ENCODE data around the gene UAP1L1.
A peak's percentile ranks its signal among the peaks of the same experiment; 100 is the strongest.

Gene UAP1L1

DNA sequence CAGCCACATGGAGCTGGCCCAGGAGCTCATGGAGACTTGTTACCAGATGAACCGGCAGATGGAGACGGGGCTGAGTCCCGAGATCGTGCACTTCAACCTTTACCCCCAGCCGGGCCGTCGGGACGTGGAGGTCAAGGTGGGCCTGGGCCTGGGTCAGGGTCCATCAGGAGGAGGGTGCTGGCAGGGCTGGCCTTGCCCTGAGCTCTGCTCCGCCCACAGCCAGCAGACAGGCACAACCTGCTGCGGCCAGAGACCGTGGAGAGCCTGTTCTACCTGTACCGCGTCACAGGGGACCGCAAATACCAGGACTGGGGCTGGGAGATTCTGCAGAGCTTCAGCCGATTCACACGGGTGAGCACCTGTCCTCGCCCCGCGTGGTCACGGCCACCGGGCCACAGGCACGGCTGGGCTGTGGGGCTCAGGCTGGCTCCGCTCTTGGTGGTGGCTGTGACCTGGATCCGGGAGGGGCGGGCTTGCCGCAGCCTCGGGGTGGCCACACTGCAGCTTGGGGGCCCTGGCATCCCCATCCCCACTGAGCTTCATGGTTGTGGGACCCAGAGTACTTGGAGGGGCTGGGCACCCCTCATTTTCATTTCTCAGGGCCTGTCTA lies 30.1 kb downstream of the UAP1L1 start:
- TF ChIP-seq POLR2A (IDR thresholded peaks at IDR 0.05; ENCODE audit: low read depth, low read length), result no peak
- TF ChIP-seq POLR2AphosphoS5 (IDR thresholded peaks at IDR 0.05; ENCODE audit: low read depth, low read length), result no peak
- no peak for TF ChIP-seq POU2F2 (IDR thresholded peaks at IDR 0.05; ENCODE audit: low read depth, low read length)
- TF ChIP-seq PAX5 (IDR thresholded peaks at IDR 0.05; ENCODE audit: insufficient read depth, low read length, severe bottlenecking), result no peak
- no peak for TF ChIP-seq SPI1 (IDR thresholded peaks at IDR 0.05; ENCODE audit: low read depth, low read length)
- no peak for TF ChIP-seq TAF1 (IDR thresholded peaks at IDR 0.05; ENCODE audit: low read depth, low read length)
- DNase-seq (ENCODE audit: insufficient read length, low spot score) (no peak), FAIRE-seq (no peak)

DNA sequence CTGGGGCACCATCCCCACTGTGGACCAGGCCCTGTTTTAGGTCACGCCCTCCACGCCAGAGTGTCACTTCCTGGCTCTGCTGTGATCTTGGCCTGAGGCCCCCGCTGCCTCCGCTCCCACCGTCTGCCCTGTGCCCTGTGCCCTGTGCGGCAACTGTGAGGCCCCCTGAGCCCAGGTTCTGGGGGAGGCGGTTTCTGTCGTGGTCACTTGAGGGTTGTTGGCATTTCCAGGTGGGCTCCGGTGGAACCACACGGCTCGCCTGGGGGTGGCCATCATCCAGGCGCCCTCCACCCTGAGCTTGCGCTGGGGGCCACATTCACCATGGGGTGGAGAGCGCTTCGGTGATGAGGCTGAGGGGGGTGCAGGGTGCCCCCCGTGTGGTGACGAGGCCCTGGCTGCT lies 30.7 kb downstream of the UAP1L1 start:
- FAIRE-seq, result no peak

DNA sequence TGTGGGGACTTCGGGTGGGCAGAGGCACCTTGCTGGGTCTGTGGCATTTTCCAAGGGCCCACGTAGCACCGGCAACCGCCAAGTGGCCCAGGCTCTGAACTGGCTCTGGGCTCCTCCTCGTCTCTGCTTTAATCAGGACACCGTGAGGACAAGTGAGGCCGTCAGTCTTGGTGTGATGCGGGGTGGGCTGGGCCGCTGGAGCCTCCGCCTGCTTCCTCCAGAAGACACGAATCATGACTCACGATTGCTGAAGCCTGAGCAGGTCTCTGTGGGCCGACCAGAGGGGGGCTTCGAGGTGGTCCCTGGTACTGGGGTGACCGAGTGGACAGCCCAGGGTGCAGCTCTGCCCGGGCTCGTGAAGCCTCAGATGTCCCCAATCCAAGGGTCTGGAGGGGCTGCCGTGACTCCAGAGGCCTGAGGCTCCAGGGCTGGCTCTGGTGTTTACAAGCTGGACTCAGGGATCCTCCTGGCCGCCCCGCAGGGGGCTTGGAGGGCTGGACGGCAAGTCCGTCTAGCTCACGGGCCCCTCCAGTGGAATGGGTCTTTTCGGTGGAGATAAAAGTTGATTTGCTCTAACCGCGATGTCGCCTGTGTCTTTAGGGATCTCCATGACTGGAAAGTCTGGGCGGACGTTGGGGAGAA lies 31.4 kb downstream of the UAP1L1 start:
- FAIRE-seq (no peak), DNase-seq (ENCODE audit: insufficient read length, low spot score) (no peak)
- TF ChIP-seq SPI1 (IDR thresholded peaks at IDR 0.05; ENCODE audit: low read depth, low read length) (no peak), POLR2A (IDR thresholded peaks at IDR 0.05; ENCODE audit: low read depth, low read length) (no peak)

More for the DNA sequence above, 30.7 kb downstream of the UAP1L1 start:
- TF ChIP-seq POLR2A (IDR thresholded peaks at IDR 0.05; ENCODE audit: low read depth, low read length) (no peak), POLR2AphosphoS5 (IDR thresholded peaks at IDR 0.05; ENCODE audit: low read depth, low read length) (no peak), TAF1 (IDR thresholded peaks at IDR 0.05; ENCODE audit: low read depth, low read length) (no peak), SPI1 (IDR thresholded peaks at IDR 0.05; ENCODE audit: low read depth, low read length) (no peak), POU2F2 (IDR thresholded peaks at IDR 0.05; ENCODE audit: low read depth, low read length) (no peak), PAX5 (IDR thresholded peaks at IDR 0.05; ENCODE audit: insufficient read depth, low read length, severe bottlenecking) (no peak)
- DNase-seq (ENCODE audit: insufficient read length, low spot score), result no peak

DNA sequence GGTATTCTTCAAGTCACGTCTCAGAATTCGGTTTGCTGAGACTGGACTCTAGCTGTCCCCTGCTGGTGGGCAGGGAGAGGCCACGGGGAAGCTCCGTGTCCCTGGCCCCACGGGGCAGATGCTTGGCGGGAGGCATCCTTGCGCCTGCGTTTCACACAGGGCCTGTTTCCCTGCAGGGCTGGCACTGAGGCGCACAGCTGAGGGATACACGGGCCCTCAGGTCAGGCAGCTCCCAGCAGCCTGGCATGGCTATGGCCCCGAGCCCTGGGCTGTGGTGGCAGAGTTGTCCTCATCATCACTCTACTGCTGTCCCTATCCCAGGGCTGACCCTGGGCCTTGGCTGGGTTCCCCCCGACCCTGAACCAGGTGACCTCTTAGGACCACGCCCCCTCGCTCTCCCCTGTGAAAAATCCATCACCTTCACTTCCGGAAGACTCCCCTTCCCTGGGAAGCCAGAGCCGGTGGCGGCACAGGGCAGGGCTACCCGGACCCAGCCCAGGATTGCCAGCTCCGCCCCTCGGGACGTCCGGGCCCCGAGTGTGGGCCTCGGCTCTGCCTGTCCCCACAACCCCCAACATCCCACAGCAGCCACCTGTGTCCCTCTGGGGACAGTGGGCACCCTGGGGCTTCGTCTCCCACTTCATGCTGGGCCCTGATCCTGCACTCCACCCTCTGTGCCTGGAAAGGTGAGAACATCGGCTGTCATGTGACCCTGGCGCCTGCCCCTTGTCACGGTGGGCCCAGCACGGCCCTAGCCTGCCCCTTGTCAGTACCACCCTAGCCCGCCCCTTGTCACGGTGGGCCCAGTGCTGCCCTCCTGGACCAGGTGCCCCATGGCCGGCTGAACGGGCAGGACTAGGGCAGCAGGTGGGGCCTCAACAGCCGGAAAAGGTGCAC lies 32.2 kb downstream of the UAP1L1 start:
- FAIRE-seq (no peak), DNase-seq (ENCODE audit: insufficient read length, low spot score) (no peak)
- TF ChIP-seq POLR2AphosphoS5 (IDR thresholded peaks at IDR 0.05; ENCODE audit: low read depth, low read length) (no peak), POLR2A (IDR thresholded peaks at IDR 0.05; ENCODE audit: low read depth, low read length) (peak; percentile 31; the same call in 1 of the 2 replicates), POU2F2 (IDR thresholded peaks at IDR 0.05; ENCODE audit: low read depth, low read length) (no peak)

DNA sequence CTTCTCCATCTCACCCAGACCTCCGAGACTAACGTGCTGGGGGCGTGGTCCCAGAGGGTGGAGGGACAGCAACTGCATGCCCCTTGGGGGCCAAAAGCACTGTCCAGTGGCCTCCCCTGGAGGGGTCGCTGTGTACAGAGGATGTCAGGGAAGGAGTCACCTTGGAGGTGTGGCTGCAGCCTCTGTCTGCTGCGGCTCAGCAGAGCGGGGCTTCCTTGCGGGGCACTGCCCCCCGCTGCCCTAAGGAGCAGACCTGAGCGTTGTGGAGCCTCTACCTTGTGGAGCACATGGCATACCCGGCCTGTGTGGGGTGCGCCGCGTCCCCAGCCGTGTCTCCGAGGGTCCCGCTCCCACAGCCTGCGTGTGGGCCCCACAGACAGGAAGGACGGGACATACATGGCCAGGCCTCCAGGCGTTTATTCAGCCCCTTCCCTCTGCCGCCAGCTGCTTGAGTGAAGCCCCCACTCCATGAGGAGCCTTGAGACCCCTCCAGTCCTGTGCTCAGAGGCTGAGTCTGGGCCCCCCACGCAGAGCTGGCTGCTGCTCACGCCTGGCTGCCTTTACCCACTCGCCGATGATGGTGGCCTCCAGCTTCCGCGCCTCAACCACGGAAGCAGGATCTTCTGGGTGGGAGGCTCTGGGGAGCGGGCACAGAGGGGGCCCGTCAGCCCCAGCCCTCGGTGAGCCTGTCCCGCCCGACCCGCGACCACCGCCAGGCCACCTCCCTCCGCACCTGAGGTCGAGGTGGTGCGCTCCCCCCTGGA lies 33.0 kb downstream of the UAP1L1 start:
- FAIRE-seq, result no peak

DNA sequence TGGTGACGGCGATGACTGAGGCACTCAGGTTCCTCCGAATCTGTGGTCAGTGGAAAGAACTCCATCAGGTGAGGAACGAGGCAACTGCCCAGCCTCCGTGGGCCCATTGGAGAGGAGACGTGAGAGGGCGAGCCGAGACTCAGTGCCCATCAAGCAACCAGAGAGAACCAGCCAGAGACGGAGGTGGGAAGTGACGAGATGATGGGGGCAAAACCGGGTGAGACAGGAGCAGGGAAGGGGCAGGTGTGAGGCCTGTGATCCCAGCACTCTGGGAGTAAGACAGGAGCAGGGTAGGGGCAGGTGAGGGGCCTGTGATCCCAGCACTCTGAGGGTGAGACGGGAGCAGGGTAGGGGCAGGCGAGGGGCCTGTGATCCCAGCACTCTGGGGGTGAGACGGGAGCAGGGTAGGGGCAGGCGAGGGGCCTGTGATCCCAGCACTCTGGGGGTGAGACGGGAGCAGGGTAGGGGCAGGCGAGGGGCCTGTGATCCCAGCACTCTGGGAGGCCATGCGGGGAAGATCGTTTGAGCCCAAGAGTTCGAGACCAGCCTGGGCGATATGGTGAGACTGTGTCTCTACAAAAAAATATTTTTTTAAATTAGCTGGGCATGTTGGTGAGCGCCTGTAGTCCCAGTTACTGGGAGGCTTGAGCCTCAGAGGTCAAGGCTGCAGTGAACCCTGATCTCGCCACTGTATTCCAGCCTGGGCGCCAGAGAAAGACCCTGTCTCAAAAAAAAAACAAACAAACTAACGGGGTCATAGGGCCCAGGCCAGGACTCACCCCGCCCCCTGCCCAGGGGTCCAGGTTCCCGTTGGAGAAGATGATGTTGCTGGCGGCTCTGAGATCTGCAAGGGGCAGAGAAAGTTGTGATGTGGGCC lies 33.8 kb downstream of the UAP1L1 start:
- FAIRE-seq, result no peak
- DNase-seq (ENCODE audit: insufficient read length, low spot score), result no peak
- TF ChIP-seq PAX5 (IDR thresholded peaks at IDR 0.05; ENCODE audit: insufficient read depth, low read length, severe bottlenecking) (no peak), TAF1 (IDR thresholded peaks at IDR 0.05; ENCODE audit: low read depth, low read length) (no peak), POLR2AphosphoS5 (IDR thresholded peaks at IDR 0.05; ENCODE audit: low read depth, low read length) (no peak), SPI1 (IDR thresholded peaks at IDR 0.05; ENCODE audit: low read depth, low read length) (no peak), POU2F2 (IDR thresholded peaks at IDR 0.05; ENCODE audit: low read depth, low read length) (no peak), POLR2A (IDR thresholded peaks at IDR 0.05; ENCODE audit: low read depth, low read length) (no peak)

More for the DNA sequence above, 33.0 kb downstream of the UAP1L1 start:
- TF ChIP-seq POLR2A (IDR thresholded peaks at IDR 0.05; ENCODE audit: low read depth, low read length), result no peak
- TF ChIP-seq TAF1 (IDR thresholded peaks at IDR 0.05; ENCODE audit: low read depth, low read length), result no peak
- no peak for TF ChIP-seq POLR2AphosphoS5 (IDR thresholded peaks at IDR 0.05; ENCODE audit: low read depth, low read length)
- no peak for TF ChIP-seq SPI1 (IDR thresholded peaks at IDR 0.05; ENCODE audit: low read depth, low read length)
- TF ChIP-seq PAX5 (IDR thresholded peaks at IDR 0.05; ENCODE audit: insufficient read depth, low read length, severe bottlenecking), result no peak
- TF ChIP-seq POU2F2 (IDR thresholded peaks at IDR 0.05; ENCODE audit: low read depth, low read length), result no peak
- DNase-seq (ENCODE audit: insufficient read length, low spot score), result no peak

DNA sequence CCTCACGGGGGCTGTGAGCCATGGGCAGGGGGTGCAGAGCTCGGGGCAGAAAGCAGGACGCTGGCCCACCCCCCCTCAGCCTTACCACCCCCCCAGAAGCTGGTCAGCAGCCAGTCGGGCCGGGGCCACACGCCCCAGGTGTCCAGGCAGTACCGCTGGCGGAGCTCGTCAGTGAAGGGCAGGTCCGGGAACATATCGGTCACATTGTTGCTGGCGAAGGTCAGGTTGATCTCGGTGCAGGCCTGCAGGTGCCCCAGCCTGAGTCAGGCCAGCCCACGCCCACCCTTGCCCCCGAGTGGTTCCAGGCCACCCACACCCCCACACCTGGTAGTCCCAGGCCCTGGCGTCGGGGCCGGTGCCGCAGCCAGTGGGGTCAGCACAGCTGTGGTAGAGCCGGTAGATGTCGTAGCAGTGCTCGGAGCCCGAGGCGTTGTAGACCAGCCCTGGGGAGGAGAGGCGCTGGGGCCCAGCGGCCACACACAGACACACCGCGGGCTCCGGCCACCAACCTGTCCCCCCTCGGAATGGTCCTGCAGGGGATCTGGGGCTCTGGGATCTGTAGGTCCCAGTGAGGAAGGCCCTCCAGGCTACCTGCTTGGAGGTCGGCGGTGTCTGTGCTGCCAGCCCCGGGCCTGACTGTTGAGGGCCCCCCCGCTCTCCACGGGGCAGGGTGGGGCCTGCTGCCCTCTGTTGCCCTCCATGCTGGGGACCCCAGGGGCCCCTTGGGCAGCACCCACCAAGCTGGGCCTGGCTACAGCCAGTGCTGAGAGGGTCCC lies 34.7 kb downstream of the UAP1L1 start:
- DNase-seq (ENCODE audit: insufficient read length, low spot score) (no peak), FAIRE-seq (no peak)
- TF ChIP-seq POLR2A (IDR thresholded peaks at IDR 0.05; ENCODE audit: low read depth, low read length), result no peak
- no peak for TF ChIP-seq TAF1 (IDR thresholded peaks at IDR 0.05; ENCODE audit: low read depth, low read length)
- TF ChIP-seq POU2F2 (IDR thresholded peaks at IDR 0.05; ENCODE audit: low read depth, low read length), result no peak
- no peak for TF ChIP-seq POLR2AphosphoS5 (IDR thresholded peaks at IDR 0.05; ENCODE audit: low read depth, low read length)
- TF ChIP-seq SPI1 (IDR thresholded peaks at IDR 0.05; ENCODE audit: low read depth, low read length), result no peak
- TF ChIP-seq PAX5 (IDR thresholded peaks at IDR 0.05; ENCODE audit: insufficient read depth, low read length, severe bottlenecking), result no peak

All from GM12891 (cell line).